GM21515 (cell line): Measurements from ENCODE around the gene MAOA.
"Not testable (repeated sequence)": the region's sequence is repeated elsewhere in the genome, so short reads cannot be mapped to it uniquely, and the experiment has no call there.

ENCODE experiments used
- ATAC-seq: cut with Tn5 transposase; IDR thresholded peaks from one replicate; pipeline ENCODE4 v1.9.1; 2021; ENCODE audit not compliant: unreplicated experiment

MAOA gene

DNA sequence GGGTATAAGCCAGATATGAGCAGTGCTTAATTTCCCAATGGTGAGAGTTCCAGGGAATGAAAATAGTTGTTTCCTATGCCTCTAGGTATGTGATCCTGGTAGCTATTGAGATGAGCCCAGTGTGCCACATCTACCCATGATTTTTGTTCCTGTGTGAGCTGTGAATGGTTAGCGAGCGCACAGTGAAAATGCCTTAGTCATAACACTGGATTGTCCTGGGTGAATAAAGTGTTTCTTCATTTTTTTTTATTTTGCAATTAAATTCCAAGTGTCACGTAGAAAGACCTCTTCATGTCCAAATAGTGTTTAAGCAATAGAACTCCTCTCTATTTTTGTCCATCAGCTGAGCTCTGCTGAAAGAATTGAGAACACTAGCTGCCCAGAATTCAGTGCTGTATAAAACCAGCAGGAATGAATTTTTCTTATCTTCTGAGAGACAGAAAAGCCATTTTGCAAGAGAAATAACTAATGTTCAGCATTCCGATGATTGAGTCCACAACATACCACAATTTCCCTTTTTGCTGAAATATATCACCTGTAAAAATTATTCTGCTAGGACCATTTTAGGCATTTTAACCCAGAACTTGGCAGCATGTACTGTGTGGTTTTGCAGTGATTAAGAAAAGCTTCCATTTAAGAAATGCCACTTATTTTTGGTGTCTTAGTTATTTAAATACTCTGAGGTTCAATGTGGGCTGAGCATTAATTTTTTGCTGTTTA is 5.6 kb downstream of the MAOA start:
- ATAC-seq = no peak

DNA sequence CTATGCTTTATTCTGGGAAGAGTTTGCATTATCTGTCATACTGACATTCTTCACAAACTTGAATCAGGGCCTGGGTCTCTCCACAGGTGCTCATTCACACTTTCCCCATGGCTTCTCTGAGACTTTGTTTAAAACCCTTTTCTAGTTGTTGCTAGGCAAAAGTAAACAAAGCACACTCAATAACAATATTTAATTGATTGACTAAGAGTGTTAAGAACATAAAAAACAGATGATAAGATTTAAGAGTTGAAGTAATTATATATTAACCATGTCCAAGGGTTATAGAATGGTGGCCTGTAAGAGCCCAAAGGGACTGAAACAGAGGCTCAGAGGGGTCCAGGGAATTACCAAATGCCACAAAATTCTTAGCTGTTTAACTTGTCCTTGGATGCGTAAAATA is 7.1 kb downstream of the MAOA start:
- no peak for ATAC-seq

- no peak for ATAC-seq
These were observed 8.2 kb downstream of the MAOA start for GRCh38 chrX:43664258-43664657.

DNA sequence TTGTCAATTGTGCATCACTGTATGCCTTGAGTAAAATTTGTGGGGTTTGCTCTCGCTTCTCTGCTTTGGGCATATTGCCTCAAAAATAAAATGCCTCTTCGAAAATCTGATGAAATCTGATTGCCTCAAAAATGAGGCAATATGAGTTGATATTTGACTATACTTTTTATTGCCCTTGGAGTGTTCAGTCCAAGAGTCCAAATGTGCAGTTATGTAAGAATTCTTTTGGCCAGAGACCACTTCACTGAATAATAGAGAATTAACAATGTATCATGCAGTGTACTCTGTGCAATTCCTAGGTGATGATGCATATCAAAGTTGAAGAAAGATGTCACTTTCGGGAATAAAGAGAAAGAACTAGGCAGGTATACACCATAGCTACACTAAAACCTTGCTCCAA is 8.6 kb downstream of the MAOA start:
- ATAC-seq = no peak

DNA sequence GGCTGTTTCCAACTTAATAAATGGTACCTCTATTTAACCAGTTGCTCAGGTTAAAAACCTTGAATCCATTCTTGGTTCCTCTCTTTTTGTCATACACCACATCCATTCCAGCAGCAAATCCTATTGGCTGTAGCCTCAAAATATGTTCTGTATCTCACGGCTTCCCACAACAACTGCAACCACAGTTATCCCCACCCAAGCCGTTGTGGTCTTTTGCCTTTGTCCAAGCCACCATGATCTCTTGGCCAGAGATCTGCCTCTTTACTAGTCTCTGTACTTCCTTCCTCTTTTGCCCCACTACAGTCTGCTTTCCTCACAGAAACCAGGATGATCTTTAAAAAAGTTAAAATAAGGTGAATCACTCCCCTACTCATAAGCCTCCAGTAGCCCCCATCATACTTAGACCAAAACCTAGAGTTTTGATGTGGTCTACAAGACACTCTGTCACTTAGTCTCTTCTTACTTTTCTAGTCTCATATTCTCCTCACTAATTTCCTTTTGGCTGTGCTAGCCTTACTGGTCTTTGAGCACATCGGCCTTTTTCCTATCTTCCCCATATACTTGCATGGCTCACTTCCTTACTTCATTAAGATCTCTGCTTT is 10.3 kb downstream of the MAOA start:
- ATAC-seq = no peak

GRCh38 chrX:43675965-43676628 is 20.0 kb downstream of the MAOA start:
- not testable (repeated sequence) for ATAC-seq

DNA sequence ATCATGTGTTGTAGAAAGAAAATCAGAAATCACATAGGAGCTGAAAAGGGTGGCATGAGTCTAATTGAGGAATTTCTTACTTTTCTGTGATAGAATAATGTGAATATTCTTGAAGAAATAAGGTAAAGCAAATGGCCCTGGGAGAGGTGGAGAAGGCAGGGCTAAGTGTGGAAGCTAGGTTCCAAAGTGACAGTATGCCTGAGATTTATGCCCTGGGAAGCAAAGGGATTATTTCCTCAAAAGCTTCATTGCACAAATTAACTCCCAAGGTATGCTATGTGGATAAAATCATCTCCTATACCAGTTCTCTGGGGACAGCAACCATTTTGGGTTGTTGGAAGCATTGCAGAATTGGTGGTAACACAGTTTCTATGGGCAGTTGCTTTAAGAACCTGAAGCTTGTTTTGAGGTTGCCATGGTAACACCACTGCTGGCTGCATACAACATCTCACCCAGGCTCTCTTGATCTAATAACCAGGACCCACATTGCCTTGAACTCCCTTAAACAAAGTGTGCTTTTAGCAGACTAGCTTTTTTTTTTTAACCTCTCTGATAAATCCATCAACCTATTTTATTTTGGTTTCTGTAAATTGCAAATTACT is 21.0 kb downstream of the MAOA start:
- ATAC-seq = no peak

- ATAC-seq = no peak
These were observed 21.9 kb downstream of the MAOA start for GRCh38 chrX:43677993-43678392.

GRCh38 chrX:43679058-43679457 is 23.0 kb downstream of the MAOA start:
- ATAC-seq = no peak

GRCh38 chrX:43679778-43680177 is 23.7 kb downstream of the MAOA start:
- no peak for ATAC-seq

GRCh38 chrX:43682726-43683125 is 26.6 kb downstream of the MAOA start:
- ATAC-seq = no peak

DNA sequence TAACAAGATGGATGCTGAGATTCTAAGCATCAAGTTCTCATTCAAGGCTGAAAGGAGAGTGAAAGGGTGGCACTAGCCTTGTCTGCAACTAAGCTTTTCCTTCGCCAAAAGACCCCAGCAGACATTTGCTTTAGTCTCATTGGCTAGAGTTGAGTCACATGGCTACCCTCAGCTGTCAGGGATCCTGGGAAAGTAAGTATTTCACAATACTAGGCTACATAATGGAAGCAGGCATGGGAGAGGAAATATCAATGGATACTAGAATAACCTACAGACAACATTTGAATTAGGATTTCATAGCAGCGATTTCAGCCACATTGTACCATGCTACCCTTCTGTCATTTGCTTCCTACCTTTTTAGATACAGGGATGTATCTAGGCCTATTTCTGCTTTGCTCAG is 29.1 kb downstream of the MAOA start:
- ATAC-seq = no peak

- no peak for ATAC-seq
These were observed 32.5 kb downstream of the MAOA start for GRCh38 chrX:43688586-43688985.

GRCh38 chrX:43693602-43694406 is 37.7 kb downstream of the MAOA start:
- ATAC-seq = no peak

GRCh38 chrX:43699475-43699874 is 43.4 kb downstream of the MAOA start:
- no peak for ATAC-seq

GRCh38 chrX:43702079-43702524 is 46.0 kb downstream of the MAOA start:
- no peak for ATAC-seq

DNA sequence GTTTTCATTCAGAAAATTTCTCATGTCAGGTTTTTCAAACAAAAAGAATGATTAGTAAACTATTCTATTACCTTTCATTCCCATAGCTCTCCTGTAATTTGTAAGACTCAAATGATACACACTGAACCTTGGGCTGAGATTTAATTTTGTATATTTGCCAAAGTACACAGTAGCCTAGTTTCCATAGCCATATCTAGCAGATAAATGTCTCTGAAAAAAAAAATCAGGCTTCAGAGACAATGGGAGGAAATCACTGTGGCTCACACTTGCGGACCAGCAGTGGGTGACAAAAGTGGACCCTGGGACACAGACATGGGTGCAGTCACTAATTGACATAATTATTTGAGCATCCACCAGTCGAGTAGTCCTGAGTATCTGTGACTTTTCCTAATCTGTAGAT is 46.6 kb downstream of the MAOA start:
- no peak for ATAC-seq

GRCh38 chrX:43703211-43703791 is 47.2 kb downstream of the MAOA start:
- ATAC-seq = no peak

GRCh38 chrX:43706786-43707370 is 50.8 kb downstream of the MAOA start:
- ATAC-seq = no peak

GRCh38 chrX:43707812-43708548 is 51.9 kb downstream of the MAOA start:
- ATAC-seq = no peak
